Measurements from ENCODE around the gene PAFAH1B1.
"Not testable (repeated sequence)": the region's sequence is repeated elsewhere in the genome, so short reads cannot be mapped to it uniquely, and the experiment has no call there.

The PAFAH1B1 gene

GRCh38 chr17:2547176-2547575 is 46.3 kb upstream of the PAFAH1B1 start:
- ChIA-PET CTCF (interaction anchor here (1.0 kb wide), 1 partner anchor 131 kb away, joined by 5 read pairs; no protein-coding TSS in a partner anchor), POLR2A (interaction anchor here (0.6 kb wide), 1 partner anchor 159 kb away, joined by 4 read pairs; no protein-coding TSS in a partner anchor)
- H3K36me3 ChIP-seq (ENCODE audit: control insufficient read depth in 2 of 2, insufficient read depth in 1 of 2, low read length in 2 of 2) = no peaks in the 10 kb centered on the region
- TF ChIP-seq ZNF121 (tag by site-specific recombination; IDR thresholded peaks at IDR 0.05) (no peak), ZNF350 (tag by site-specific recombination; IDR thresholded peaks at IDR 0.05) (no peak), ZSCAN16 (tag by site-specific recombination; IDR thresholded peaks at IDR 0.05) (no peak), ZNF747 (tag by site-specific recombination; IDR thresholded peaks at IDR 0.05) (no peak), ZNF664 (tag by site-specific recombination; IDR thresholded peaks at IDR 0.05) (no peak), ZEB2 (tag by site-specific recombination; IDR thresholded peaks at IDR 0.05) (no peak), ZNF37A (tag by site-specific recombination; IDR thresholded peaks at IDR 0.05) (no peak), ZNF426 (tag by site-specific recombination; IDR thresholded peaks at IDR 0.05) (no peak), ZNF548 (tag by site-specific recombination; IDR thresholded peaks at IDR 0.05) (no peak), ZNF785 (tag by site-specific recombination; IDR thresholded peaks at IDR 0.05) (no peak), OVOL3 (tag by site-specific recombination; IDR thresholded peaks at IDR 0.05) (no peak), SALL2 (tag by site-specific recombination; IDR thresholded peaks at IDR 0.05; ENCODE audit: borderline replicate concordance) (no peak), ZNF670 (tag by site-specific recombination; IDR thresholded peaks at IDR 0.05; ENCODE audit: low read depth) (no peak), ZNF585B (tag by site-specific recombination; IDR thresholded peaks at IDR 0.05) (no peak), ZNF302 (tag by site-specific recombination; IDR thresholded peaks at IDR 0.05; ENCODE audit: low read depth) (no peak), GLI4 (tag by site-specific recombination; IDR thresholded peaks at IDR 0.05) (no peak), ZNF18 (tag by site-specific recombination; IDR thresholded peaks at IDR 0.05) (no peak), ZBTB17 (tag by site-specific recombination; IDR thresholded peaks at IDR 0.05) (0 out of 2 replicates have a peak, but pooled peaks have one; percentile 16), EGR2 (tag by site-specific recombination; IDR thresholded peaks at IDR 0.05; ENCODE audit: low read depth) (no peak), ZNF707 (tag by site-specific recombination; IDR thresholded peaks at IDR 0.05) (no peak), ZNF133 (tag by site-specific recombination; IDR thresholded peaks at IDR 0.05) (0 out of 2 replicates have a peak, but pooled peaks have one; percentile 21), ZBTB48 (tag by site-specific recombination; IDR thresholded peaks at IDR 0.05) (peak; percentile 42; the same call in 1 of the 2 replicates), ZNF341 (tag by site-specific recombination; IDR thresholded peaks at IDR 0.05; ENCODE audit: low read depth) (no peak), ZNF138 (tag by site-specific recombination; IDR thresholded peaks at IDR 0.05; ENCODE audit: borderline replicate concordance) (no peak)
- TF ChIP-seq, protein P1, sequence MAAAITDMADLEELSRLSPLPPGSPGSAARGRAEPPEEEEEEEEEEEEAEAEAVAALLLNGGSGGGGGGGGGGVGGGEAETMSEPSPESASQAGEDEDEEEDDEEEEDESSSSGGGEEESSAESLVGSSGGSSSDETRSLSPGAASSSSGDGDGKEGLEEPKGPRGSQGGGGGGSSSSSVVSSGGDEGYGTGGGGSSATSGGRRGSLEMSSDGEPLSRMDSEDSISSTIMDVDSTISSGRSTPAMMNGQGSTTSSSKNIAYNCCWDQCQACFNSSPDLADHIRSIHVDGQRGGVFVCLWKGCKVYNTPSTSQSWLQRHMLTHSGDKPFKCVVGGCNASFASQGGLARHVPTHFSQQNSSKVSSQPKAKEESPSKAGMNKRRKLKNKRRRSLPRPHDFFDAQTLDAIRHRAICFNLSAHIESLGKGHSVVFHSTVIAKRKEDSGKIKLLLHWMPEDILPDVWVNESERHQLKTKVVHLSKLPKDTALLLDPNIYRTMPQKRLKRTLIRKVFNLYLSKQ (tag by site-specific recombination; IDR thresholded peaks at IDR 0.05; ENCODE audit: borderline replicate concordance) = no peak
- TF ChIP-seq, protein P2, sequence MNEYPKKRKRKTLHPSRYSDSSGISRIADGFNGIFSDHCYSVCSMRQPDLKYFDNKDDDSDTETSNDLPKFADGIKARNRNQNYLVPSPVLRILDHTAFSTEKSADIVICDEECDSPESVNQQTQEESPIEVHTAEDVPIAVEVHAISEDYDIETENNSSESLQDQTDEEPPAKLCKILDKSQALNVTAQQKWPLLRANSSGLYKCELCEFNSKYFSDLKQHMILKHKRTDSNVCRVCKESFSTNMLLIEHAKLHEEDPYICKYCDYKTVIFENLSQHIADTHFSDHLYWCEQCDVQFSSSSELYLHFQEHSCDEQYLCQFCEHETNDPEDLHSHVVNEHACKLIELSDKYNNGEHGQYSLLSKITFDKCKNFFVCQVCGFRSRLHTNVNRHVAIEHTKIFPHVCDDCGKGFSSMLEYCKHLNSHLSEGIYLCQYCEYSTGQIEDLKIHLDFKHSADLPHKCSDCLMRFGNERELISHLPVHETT (tag by site-specific recombination; IDR thresholded peaks at IDR 0.05) = no peak
- H3K9me3 ChIP-seq (ENCODE audit: control insufficient read depth, insufficient read depth, low read depth, low read length) = no peaks in the 10 kb centered on the region
- no peaks in the 10 kb centered on the region for H3K4me1 ChIP-seq (ENCODE audit: control insufficient read depth, insufficient read depth, low read length)
- H3K4me3 ChIP-seq (ENCODE audit: low read depth, low read length) = no peak overlapping the region
- H3K27ac ChIP-seq (ENCODE audit: extremely low read depth, low read depth, low read length) = no peak overlapping the region

GRCh38 chr17:2548026-2548425 is 45.4 kb upstream of the PAFAH1B1 start:
- H3K4me3 ChIP-seq (ENCODE audit: low read depth, low read length); H3K4me1 ChIP-seq (ENCODE audit: control insufficient read depth, insufficient read depth, low read length); POLR2A ChIA-PET; H3K36me3 ChIP-seq (ENCODE audit: control insufficient read depth in 2 of 2, insufficient read depth in 1 of 2, low read length in 2 of 2); H3K9me3 ChIP-seq (ENCODE audit: control insufficient read depth, insufficient read depth, low read depth, low read length); H3K27ac ChIP-seq (ENCODE audit: extremely low read depth, low read depth, low read length): not testable (repeated sequence)
- CTCF ChIA-PET = interaction anchor here (0.7 kb wide), 1 partner anchor 174 kb away, joined by 3 read pairs; no protein-coding TSS in a partner anchor

Data from HEK293 (cell line).